GM12878 (cell line): ENCODE data around the gene PTGR2. TPM values are rescaled to one million over a fixed set of nuclear protein-coding genes. Genes with fewer than 3 reads are reported as not detected.

Experiments used
- BCL3 ChIP-seq: IDR thresholded peaks from 2 replicates; pipeline ENCODE4 v1.6.1; 2011; ENCODE audit warnings: borderline replicate concordance, low read depth, mild to moderate bottlenecking, moderate library complexity, low read length; ENCODE audit not compliant: insufficient read depth, poor library complexity, severe bottlenecking
- CBX5 ChIP-seq: sonication (generic); IDR thresholded peaks from 2 replicates; pipeline ENCODE4 v1.6.1; 2016; ENCODE audit warnings: low read depth, moderate library complexity, mild to moderate bottlenecking, inconsistent platforms
- DPF2 ChIP-seq: fragments of 450-650 bp; IDR thresholded peaks from 2 replicates; pipeline ENCODE4 v1.6.1; 2017; ENCODE audit warnings: mild to moderate bottlenecking
- HDAC2 ChIP-seq: fragments of 200-600 bp; sonication (generic); IDR thresholded peaks from 2 replicates; pipeline ENCODE4 v1.6.1; 2017
- IRF5 ChIP-seq: fragments of 450-650 bp; IDR thresholded peaks from 2 replicates; pipeline ENCODE4 v1.6.1; 2017; ENCODE audit warnings: borderline replicate concordance
- MYC ChIP-seq: IDR thresholded peaks from 2 replicates; pipeline ENCODE4 v1.6.1; 2011; ENCODE audit warnings: mild to moderate bottlenecking, low read length, moderate library complexity, inconsistent platforms; ENCODE audit not compliant: insufficient read depth, insufficient replicate concordance, insufficient read length, severe bottlenecking
- NFYB ChIP-seq: IDR thresholded peaks from 2 replicates; pipeline ENCODE4 v1.6.1; 2011; ENCODE audit warnings: low read depth, mild to moderate bottlenecking, low read length, improper control_type of control experiment, moderate library complexity; ENCODE audit not compliant: insufficient read depth
- NR2F1 ChIP-seq: fragments of 450-650 bp; conservative IDR thresholded peaks from 2 replicates; pipeline ENCODE4 v1.6.1; 2017; ENCODE audit warnings: mild to moderate bottlenecking
- PAX8 ChIP-seq: fragments of 450-650 bp; IDR thresholded peaks from 2 replicates; pipeline ENCODE4 v1.6.1; 2017; ENCODE audit warnings: mild to moderate bottlenecking, moderate library complexity
- REST ChIP-seq: IDR thresholded peaks from 2 replicates; pipeline ENCODE4 v1.6.1; 2012; ENCODE audit warnings: mild to moderate bottlenecking, low read depth, low read length
- SMC3 ChIP-seq: IDR thresholded peaks from 2 replicates; pipeline ENCODE4 v1.6.1; 2011; ENCODE audit warnings: low read length, improper control_type of control experiment, borderline replicate concordance
- SPI1 ChIP-seq: IDR thresholded peaks from 2 replicates; pipeline ENCODE4 v1.6.1; 2011; ENCODE audit warnings: low read depth, mild to moderate bottlenecking, low read length, moderate library complexity, borderline replicate concordance; ENCODE audit not compliant: insufficient read depth
- STAT3 ChIP-seq: IDR thresholded peaks from 2 replicates; pipeline ENCODE4 v1.6.1; 2011; ENCODE audit warnings: low read depth, low read length, improper control_type of control experiment
- USF1 ChIP-seq: IDR thresholded peaks from 2 replicates; pipeline ENCODE4 v1.6.1; 2011; ENCODE audit warnings: borderline replicate concordance, low read depth, mild to moderate bottlenecking, moderate library complexity, mixed read lengths, low read length; ENCODE audit not compliant: insufficient read depth; ENCODE audit errors: extremely low read length
- ZNF207 ChIP-seq: fragments of 450-650 bp; IDR thresholded peaks from 2 replicates; pipeline ENCODE4 v1.6.1; 2014; ENCODE audit warnings: antibody characterized with exemption, mild to moderate bottlenecking, borderline replicate concordance
- ZNF384 ChIP-seq: IDR thresholded peaks from 2 replicates; pipeline ENCODE4 v1.6.1; 2012; ENCODE audit warnings: low read depth, mild to moderate bottlenecking, low read length, improper control_type of control experiment, borderline replicate concordance
- ZNF687 ChIP-seq: fragments of 450-650 bp; IDR thresholded peaks from 2 replicates; pipeline ENCODE4 v1.6.1; 2017; ENCODE audit warnings: mild to moderate bottlenecking, moderate library complexity
- polyA plus RNA-seq, 11 experiments: library from polyadenylated mRNA; depleted of rRNA in 4 of 11; unstranded in 6 of 11; stranded (reverse) in 5 of 11; fragments of >200 nt; fragmentation: Nextera tagmentation in 4 of 11; fragmentation: Illumina TruSeq in 1 of 11; extraction: Ambion mirVana in 4 of 11; extraction: Trizol in 1 of 11; gene quantifications; 1 replicate in 1 of 11; 2 replicates in 10 of 11; pipeline versions ENCODE4 v1.2.1 to v1.2.3, GENCODE V29; 2011 to 2016; ENCODE audit warnings: inconsistent platforms in 2 of 11, missing spikeins in 2 of 11, low read depth in 1 of 11
- total RNA-seq, 4 experiments: library from RNA; depleted of rRNA in 3 of 4; stranded (reverse); fragments of >200 nt in 3 of 4; fragmentation: Illumina TruSeq in 1 of 4; extraction: Trizol in 1 of 4; gene quantifications; 2 replicates each; pipeline versions ENCODE4 v1.2.1 to v1.2.3, GENCODE V29; 2013 to 2021

The PTGR2 gene
- total and polyA plus RNA-seq, 10 of the 15 experiments (the other 5 are each of a cell fraction or from before 2014, with no cell fraction given) = 3.3 to 12.8 (median 8.4) TPM

- TF ChIP-seq MYC = no peak
- no peak for TF ChIP-seq IRF5
- no peak for TF ChIP-seq NFYB
- peak; percentile 25; the same call in 1 of the 2 replicates for TF ChIP-seq SPI1
- TF ChIP-seq CBX5 = no peak
- TF ChIP-seq USF1 = no peak
- peak; percentile 62 for TF ChIP-seq ZNF687
- no peak for TF ChIP-seq PAX8
- TF ChIP-seq ZNF207 = no peak
- peak; percentile 89 for TF ChIP-seq DPF2
- TF ChIP-seq HDAC2 = no peak
- TF ChIP-seq BCL3 = peak; percentile 73
- TF ChIP-seq NR2F1 = peak; percentile 59
- TF ChIP-seq ZNF384 = no peak
- no peak for TF ChIP-seq SMC3
- TF ChIP-seq STAT3 = no peak
- no peak for TF ChIP-seq REST
Measured at GRCh38 chr14:73886449-73887317, 35.1 kb downstream of the PTGR2 start, which contains the start of gene ZNF410 (continued).
